Activated naive CD8-positive, alpha-beta T cell treated with anti-CD3 and anti-CD28 coated beads, Interleukin-2, amount 50 U/mL, for 16 hours (primary cell): ENCODE data around the gene DNM3.

Source experiments
- DNase-seq: peaks from one replicate; pipeline ENCODE4 v3.0.0-alpha.2; 2020; ENCODE audit warnings: low read depth, low spot score

The DNM3 gene

DNA sequence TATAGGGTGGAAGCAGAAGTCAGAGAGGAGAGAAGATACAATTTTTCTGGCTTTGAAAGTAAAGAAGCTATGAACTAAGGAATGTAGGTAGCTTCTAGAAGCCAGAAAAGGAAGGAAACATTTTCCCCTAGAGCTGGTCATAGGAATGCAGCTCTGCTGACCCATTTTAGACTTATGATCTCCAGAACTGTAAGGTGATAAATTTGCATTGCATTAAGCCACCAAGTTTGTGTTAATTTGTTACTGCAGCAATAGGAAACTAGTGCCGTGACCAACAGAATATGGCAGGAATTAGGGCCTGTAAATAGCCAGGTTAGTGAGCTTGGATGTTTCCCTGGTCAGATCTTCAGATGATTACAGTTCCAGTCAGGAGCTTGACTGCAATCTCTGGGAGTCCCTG, 334.9 kb downstream of the DNM3 start:
- DNase-seq: no peak

DNA sequence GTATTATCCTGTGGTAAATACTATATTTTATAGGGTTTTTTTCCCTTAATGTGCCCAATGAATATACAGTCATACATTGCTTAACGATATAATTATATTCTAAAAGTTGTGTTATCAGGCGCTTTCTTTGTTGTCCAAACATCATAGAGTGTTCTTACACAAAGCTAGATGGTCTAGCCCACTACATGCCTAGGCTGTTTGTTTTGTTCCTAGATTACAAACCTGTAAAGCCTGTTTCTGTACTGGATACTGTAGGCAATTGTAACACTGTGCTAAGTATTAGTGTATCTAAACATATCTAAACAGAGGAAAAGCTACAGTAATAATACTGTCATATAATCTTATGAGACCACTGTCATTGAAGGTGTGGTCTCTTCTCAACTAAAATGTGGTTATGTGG, 336.6 kb downstream of the DNM3 start:
- DNase-seq: no peak

DNA sequence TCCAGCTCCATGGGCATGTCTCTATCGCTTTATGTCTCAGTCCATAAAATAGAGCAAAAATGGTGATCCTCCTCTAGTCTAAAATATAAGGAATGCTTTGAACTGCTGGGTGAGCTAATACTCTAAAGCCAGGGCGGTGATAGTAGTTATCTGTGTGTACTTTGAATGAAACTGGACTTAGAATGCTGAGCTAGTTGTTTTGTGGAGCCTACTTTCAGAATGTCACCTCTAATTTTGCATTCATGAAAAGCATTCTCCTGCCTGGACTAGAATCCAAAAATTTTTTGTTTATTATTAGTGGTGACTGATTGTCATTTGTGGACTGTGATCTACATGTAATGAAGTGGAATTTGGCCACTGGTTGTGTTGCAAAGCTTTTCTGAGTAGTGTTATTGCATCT, 337.6 kb downstream of the DNM3 start:
- no peak for DNase-seq

DNA sequence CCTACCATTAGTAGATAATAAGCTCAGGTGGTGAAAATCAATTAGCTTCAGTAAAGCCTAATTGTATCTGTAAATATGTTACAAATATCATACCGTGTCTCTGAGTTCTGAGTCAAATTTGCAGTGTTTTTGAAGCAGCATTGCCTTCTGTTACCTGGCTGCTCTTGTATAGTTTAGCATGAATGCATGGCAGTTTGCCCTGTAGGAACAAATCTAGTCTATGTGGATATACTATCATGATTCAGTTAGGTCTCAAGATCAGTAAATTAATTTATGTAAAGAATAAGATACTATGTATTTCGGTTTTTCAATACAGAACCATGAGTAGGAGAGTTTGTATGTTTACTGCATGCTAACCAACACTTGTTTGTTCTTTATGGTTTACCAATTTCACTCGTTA, 338.6 kb downstream of the DNM3 start:
- no peak for DNase-seq

DNA sequence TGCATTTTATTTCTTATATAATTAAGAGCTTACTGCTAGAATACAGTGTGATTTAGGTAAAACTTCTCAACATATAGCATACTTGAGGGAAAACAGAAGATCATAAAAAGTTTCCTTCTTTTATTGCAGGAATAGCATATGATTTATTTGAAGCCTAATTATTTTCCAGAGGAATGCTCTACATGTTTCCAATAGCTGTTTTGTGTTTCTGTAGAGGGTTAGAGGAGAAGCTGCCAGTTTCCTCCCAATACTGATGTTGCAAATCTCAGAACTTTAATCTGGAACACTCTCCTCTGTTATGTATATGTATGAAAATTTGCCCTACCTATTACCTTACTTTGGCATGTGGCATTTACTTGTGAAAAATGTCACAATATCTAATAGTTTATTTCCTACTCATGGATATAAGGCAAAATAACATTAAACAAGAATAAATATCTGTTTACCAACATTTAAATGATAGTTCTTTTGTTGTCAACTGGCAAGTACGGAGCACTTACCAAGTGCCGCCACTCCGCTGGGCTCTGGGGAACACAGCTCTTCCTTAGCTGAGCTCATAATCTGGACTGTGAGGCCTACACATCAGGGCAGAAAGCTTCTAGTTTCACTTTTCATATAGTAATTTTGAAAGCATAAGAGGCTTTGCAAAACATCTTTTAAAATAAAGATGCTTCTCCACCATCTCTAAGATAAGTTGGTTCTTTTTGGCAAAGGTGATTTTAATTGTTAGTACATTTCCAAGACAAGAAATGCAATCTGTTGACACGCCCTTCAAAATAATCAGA, 339.4 kb downstream of the DNM3 start:
- no peak for DNase-seq

DNA sequence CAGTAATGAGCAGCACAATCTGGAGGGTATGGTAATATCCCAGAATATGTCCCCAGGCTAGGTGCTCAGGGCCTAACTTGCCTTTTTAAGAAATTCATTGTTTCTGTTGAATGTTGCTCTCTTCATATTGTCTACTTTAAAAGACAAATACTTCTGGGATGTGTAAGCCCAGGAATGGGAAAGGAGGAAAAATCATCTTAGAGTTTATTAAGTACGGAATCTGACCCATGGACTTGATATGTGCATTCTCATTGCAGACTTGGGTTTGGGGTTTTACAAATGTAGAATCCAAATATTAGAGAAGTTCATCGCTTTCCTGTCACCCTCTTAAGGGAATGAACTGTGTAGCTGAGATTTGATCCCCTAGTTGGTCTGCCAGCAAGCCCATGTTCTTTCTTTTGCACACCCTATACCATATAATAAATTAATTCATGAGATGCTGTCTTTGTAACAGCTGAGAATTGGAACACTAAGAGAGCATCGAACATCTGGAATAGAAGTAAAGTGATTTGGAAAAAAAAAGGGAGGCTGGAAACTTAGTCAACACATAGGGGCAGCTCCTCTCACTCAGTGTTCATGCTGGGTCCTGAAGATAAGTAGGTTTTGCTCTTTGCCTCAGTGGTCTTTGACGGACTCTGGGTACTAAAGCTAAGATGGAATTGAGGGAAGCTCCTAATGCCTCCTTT, 343.4 kb downstream of the DNM3 start:
- no peak for DNase-seq

DNA sequence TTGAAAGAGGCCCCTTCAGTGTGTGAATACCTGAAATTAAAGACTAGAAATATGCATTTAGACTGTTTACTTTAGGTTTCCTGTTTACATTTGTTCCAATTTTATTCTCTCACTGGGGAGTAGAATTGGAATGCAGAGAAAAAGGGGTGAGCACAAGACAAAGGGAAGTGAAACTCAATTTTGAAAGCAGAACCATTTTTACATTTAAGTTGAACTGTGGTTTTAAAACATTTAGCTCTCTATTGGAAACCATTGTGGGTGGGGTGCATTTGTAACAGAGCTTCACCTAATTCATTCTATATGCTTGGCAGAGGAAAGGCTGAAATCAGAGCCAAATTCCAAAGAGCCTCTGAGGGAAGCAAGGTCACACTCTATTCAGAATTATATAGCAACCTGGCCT, 343.9 kb downstream of the DNM3 start:
- no peak for DNase-seq

DNA sequence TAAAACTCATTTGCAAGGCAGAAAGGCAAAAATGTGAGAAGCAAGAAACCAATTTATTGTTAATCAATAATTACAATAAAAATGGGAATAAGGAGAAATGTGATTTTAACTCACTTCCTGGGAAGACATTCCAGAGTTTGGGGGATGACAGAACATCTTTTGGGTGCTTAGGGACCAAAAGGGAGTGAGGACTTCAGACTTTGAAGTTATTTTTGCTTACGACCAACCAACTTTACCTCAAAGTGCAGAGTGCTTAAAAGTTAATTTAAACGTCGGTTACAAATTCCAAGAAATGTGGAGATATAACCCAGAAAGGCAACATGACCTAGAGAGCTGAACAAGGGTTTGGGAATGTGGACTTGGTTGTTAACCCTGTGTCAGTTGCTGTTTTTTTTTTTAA, 344.7 kb downstream of the DNM3 start:
- no peak for DNase-seq

DNA sequence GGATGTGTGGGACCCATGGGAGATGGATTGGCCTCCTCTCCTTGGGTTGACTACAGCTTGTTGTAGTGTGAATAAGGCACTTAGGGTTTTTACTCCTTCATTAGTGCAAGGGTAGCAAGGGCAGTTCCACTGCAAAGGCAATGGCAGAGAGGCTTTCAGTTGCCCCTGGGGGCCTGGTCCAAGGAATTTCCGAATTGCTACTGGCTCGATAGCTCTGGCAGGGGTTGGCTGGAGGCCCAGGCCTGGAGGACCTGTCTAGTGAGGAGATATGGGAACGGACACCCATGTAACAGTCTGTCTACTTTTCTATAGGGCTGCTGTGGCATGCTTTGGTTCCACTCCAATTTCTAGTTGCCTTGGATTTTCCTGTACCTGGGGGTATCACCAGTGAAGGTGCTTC, 360.3 kb downstream of the DNM3 start:
- DNase-seq: no peak

DNA sequence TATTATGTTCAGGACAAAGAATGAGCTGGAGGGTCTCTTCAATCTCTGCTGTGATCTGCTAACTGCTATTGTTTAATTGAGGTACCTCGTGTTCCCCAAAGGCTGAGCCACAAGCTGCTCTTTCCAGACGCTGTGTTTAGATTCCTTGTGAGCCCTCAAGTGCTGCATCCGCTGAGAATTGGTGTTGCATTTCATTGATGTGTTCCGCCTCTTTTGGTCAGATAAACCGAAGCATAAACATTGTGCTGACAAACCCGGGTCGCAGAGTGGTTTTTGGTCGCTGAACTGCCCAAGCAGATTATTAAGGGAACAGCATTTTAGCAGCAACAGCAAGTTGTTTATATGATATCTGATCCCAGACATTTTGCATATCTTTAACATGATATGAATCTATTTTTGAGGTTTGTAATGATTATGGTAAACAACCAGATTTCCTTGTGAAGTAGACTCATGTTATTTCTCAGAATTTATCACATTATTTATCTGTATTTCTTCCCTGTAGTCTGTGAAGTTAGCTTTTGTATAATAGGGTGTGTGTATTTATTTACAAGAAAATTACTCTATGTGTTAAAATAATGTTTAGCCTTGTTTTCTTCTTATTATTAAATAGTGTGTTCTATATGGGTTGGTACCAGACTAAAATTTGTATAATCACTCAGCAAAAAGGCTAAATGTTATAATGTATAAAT, 362.0 kb downstream of the DNM3 start:
- no peak for DNase-seq

DNA sequence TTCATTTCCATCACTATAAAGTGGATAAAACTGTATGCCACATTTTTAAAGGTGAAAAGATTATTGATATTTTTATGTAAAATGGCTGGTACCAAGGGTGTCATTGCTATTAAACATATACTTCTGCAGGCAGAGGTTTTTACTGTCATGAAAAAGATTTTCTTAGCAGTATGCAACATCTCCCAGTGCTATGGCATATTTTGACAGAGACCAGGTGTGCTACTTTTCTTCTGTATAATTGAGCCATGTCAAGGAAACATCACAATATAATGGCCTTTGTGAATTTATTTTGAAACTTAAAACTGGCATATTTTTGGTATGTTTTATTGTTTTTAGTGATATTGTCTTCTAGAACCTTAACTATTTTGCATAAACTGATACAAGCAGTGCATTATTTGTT, 362.6 kb downstream of the DNM3 start:
- DNase-seq: no peak

DNA sequence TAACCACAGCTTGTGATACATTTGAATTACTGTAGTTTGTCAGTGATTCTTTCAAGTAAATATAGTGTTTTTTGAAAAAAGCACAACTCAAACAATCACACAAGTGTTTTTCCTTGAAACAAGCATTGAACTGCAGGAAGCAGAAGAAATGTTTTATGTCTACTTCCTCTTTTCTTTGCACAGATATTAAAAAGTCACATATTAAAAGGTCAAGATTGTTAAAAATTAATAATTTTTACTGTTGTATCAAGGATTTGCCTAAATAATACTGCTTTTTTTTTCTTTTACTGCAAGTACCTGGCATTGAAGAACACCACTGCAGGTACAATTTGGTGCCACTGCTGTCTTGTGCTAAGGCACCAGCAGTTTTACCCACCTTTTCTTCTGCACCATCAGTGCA, 365.0 kb downstream of the DNM3 start:
- DNase-seq: no peak

DNA sequence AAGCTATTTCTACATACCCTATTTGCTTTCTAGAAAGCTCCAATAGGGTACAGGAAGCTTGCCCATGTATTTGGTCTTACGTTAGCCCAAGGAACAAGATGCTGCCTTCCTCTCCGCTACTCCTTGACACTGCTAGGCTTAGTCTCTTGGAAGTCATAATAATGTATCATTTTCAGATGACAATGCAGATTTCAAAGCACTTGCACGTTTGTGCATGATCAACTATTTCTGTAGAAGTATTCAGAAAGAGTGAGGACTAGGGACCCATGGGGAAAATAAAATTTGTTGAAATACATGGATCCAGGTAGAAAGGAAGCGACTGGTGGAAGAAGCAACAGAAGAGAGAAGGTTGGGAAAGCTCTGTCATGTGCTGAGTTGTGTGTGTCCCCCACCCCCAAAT, 367.3 kb downstream of the DNM3 start:
- DNase-seq: no peak

DNA sequence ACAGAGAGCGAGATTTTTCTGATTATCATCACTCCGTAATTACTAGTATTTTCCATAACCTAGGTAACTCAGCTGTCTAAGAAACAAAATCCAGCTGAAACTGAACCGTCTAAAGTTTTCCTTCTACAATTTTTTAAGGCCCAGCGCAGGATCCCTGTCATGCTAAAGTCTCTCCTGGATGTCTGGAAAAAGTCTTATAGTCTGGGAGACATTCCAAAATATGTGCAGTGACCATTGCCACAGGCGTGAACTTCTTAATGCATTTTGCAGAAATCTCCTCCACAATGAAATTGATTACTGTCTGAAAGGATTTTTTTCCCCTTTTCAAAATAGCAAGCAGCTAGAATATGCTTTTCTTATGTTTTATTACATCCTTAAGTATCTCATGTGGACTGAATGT, 369.9 kb downstream of the DNM3 start:
- DNase-seq: no peak

DNA sequence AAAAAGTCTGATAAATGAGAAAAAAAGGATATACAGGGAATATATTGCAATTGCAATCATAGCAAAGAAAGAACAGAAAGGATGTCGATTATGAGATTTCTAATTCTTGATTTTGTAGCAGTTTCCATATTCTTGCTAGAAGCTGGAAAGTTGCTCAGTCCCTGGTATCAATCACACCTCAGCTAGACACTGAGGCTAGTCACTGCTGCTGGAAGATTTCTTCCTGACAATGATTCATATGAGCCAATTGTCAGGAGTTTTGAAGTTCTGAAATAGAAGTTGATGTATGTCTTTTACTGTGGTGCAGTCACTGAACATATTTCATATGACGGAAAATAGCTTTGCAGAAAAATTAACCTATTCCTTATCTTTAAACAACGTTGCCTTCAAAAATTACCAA, 370.8 kb downstream of the DNM3 start:
- DNase-seq: no peak

DNA sequence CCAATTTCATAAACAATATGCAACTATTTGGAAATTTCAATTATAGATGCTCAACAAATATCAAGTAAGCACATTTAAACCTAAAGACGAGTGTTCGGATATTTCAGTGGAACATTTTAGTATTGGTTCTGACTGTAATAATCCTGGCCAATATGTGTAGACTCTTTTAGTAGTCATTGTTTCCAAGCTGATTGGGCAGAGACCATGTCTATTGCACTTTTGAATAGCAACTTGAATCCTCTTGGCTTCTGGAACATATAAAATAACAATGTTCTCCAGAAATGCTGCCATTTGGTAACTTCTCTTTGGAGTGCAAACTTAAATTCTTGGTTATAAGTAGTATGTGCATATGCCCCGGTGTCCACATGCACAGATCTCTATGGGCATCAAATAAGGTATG, 373.7 kb downstream of the DNM3 start:
- DNase-seq: no peak

DNA sequence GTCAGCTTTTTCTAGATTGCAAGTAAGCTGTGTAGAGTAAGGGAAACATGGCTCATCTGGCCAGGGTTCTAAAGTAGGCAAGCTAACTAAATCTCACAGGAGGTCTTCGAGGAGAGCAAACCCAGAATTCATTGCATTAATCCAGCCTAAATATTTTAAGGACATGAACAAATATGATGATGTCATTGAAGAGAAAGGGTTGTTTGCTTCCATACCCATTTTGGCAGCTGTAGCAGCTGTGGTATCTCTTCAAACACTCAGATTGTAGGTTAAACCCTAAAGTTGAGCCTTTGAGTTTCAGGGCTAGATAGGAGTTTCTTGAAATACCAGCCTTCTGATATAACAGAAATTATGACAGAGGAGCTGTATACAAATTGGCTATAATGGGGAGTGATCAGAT, 378.7 kb downstream of the DNM3 start:
- DNase-seq: no peak

DNA sequence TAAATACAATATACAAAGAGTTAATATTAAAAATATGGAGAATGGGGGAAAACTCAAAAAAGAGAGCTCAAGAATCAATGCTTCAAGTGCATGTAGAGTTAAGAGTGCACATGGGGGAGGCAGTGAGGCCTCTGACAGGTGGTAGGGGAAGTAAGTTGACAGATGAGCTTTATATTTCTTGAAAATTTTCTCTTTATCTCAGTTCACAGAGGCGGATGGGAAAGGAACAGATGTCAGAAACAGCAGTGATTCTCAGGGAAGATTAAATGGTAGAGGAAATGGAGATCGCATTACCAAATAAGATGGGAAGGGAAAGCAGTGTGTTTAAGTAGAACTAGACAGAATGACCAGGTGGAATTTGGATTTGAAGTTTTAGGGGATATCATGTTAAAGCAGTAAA, 379.1 kb downstream of the DNM3 start:
- no peak for DNase-seq

DNA sequence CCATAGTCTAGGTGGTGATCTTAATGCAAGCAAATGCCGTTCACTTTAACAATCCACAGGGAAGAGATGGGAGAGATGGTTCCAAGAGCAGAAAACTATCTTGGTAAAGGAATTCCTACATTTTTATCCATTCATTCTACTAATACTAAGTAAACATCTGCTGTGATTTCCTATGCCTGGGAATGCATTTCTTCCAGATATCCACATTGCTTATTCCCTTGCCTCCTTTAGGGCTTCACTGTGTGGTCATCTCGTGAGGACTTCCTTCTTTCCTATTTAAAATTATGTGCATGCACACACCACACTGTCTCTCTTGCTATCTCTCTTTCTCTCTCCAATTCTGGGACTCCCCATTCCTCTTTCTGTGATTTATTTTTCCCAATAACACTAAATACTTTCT, 380.1 kb downstream of the DNM3 start:
- DNase-seq: no peak

DNA sequence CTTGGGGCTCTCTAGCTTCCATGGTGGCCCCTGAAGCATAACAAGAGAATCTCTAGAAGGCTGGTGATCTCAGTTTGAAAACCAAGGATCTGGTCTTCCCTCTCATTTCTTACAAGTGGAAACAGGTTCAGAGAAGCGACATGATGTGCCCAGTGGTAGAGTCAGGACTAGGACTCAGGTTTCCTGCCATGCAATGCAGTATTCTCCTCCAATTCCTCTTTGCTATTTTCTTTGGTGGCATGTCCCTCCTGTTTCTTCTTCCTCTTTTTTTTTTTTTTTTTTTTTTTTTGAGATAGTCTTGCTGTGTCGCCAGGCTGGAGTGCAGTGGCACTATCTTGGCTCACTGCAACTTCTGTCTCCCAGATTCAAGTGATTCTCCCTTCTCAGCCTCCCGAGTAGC, 383.6 kb downstream of the DNM3 start:
- no peak for DNase-seq

DNA sequence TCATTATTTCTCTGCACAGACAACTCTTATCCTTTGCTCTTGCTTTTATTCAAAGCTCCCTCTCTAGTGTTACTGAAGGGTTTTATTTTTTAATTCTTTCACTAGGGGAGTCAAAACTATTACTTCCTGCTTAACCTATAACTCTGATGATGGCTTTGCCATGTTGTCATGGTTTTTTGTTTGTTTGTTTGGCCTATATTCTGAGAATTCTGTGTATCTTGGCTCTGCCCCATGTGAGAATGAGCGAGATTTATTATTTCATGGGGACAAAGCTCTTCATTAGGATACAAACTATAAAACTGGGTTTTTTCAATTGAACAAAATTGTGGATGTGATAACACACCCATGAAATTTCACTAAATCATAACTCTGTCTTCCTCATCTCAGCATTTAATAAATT, 388.6 kb downstream of the DNM3 start:
- no peak for DNase-seq

DNA sequence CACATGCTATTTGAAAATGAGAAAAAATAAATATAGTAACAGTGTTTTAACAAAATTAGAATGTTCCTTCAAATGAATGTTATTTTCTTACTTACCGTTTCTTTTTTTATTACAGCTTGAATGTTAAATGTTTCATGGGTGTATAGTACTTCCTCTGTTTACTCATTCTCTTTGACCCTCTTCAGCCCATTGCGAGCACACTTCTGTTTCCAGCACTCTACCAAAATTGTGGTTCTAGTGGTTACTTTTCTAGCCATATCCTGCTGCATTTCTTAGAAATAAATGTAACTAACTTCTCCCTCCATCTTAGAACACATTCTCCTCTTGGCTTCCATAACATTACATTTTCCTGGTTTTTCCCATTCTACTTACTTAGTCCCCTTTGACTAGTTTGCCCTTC, 389.2 kb downstream of the DNM3 start:
- no peak for DNase-seq

DNA sequence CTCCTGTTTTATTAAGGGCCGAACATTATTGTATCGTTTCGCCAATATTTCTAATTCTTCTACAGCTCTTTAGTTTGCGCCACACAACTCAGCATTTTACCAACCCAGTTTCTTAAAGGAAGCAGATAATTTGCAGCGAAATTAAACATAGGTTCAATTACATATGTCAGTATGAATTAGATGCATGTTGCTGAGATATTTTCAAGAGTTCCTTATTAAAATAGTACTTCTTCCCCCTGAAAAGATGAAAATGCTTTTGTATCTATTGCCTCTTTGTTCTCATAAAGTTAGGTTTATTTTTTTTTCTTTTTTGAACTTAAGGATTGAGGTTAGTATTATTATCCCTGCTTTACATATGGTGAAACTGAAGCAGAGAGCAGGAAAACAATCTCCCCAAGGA, 395.7 kb downstream of the DNM3 start:
- DNase-seq: no peak
